ENCODE results near the gene THAP4.
"Not testable (repeated sequence)": the region's sequence is repeated elsewhere in the genome, so short reads cannot be mapped to it uniquely, and the experiment has no call there.

GRCh38 chr2:241567266-241567665, 69.7 kb downstream of the THAP4 start:
- TF ChIP-seq CTCF, POLR2A, POLR2AphosphoS5 (IDR thresholded peaks at IDR 0.05): not testable (repeated sequence)

Measured in breast epithelium (tissue), 3 donors.